ENCODE measurements around the gene CRADD.
"Not testable (repeated sequence)": the region's sequence is repeated elsewhere in the genome, so short reads cannot be mapped to it uniquely, and the experiment has no call there.

Gene CRADD

GRCh38 chr12:93912086-93912733, 235.0 kb downstream of the CRADD start:
- no peak for DNase-seq

GRCh38 chr12:93913845-93914244, 236.7 kb downstream of the CRADD start:
- DNase-seq: no peak

- no peak for DNase-seq
Measured at GRCh38 chr12:93914281-93914680, 237.1 kb downstream of the CRADD start.

- DNase-seq: no peak
Measured at GRCh38 chr12:93915411-93915810, 238.2 kb downstream of the CRADD start.

- DNase-seq: no peak
Measured at GRCh38 chr12:93916402-93916801, 239.2 kb downstream of the CRADD start.

- no peak for DNase-seq
Measured at GRCh38 chr12:93918262-93918661, 241.1 kb downstream of the CRADD start.

GRCh38 chr12:93918900-93919299, 241.7 kb downstream of the CRADD start:
- DNase-seq: no peak

GRCh38 chr12:93921521-93921920, 244.3 kb downstream of the CRADD start:
- no peak for DNase-seq

- DNase-seq: no peak
Measured at GRCh38 chr12:93922583-93923006, 245.4 kb downstream of the CRADD start.

- DNase-seq: no peak
Measured at GRCh38 chr12:93924367-93924766, 247.2 kb downstream of the CRADD start.

GRCh38 chr12:93925585-93926205, 248.5 kb downstream of the CRADD start:
- no peak for DNase-seq

- DNase-seq: no peak
Measured at GRCh38 chr12:93926237-93926636, 249.1 kb downstream of the CRADD start.

GRCh38 chr12:93929081-93929480, 251.9 kb downstream of the CRADD start:
- DNase-seq: not testable (repeated sequence)

- DNase-seq: no peak
Measured at GRCh38 chr12:93937812-93938211, 260.6 kb downstream of the CRADD start.

GRCh38 chr12:93938317-93938716, 261.1 kb downstream of the CRADD start:
- DNase-seq: no peak

- DNase-seq: no peak
Measured at GRCh38 chr12:93938931-93939330, 261.8 kb downstream of the CRADD start.

GRCh38 chr12:93939641-93940325, 262.6 kb downstream of the CRADD start:
- no peak for DNase-seq

- no peak for DNase-seq
Measured at GRCh38 chr12:93943780-93944179, 266.6 kb downstream of the CRADD start.

GRCh38 chr12:93944201-93944600, 267.0 kb downstream of the CRADD start:
- no peak for DNase-seq
